Hepatocyte (in vitro differentiated cells): ENCODE measurements around the gene CTNNA1. TPM values are rescaled to one million over a fixed set of nuclear protein-coding genes. Genes with fewer than 3 reads are reported as not detected.

ENCODE experiments used
- DNase-seq: peaks from one replicate; pipeline ENCODE4 v3.0.0-alpha.2; 2016; ENCODE audit warnings: low spot score
- H2AFZ ChIP-seq: fragments of 200-600 bp; sonication (generic); 2 replicates; pipeline ENCODE4 v1.6.0; 2016; ENCODE audit warnings: antibody characterized with exemption, mild to moderate bottlenecking
- H3K27ac ChIP-seq: fragments of 200-600 bp; sonication (generic); 2 replicates; pipeline ENCODE4 v1.5.1; 2016; ENCODE audit warnings: mild to moderate bottlenecking
- H3K27me3 ChIP-seq: fragments of 200-600 bp; sonication (generic); 2 replicates; pipeline ENCODE4 v1.6.1; 2016
- H3K36me3 ChIP-seq: fragments of 200-600 bp; sonication (generic); replicated peaks from 2 replicates; pipeline ENCODE4 v1.5.1; 2016; ENCODE audit warnings: low read depth; ENCODE audit not compliant: insufficient read depth
- H3K4me1 ChIP-seq: fragments of 200-600 bp; sonication (generic); 2 replicates; pipeline ENCODE4 v1.5.1; 2016; ENCODE audit warnings: mild to moderate bottlenecking, moderate library complexity; ENCODE audit not compliant: insufficient read depth
- H3K4me2 ChIP-seq: fragments of 200-600 bp; sonication (generic); 2 replicates; pipeline ENCODE4 v1.6.0; 2016
- H3K4me3 ChIP-seq: fragments of 200-600 bp; sonication (generic); 2 replicates; pipeline ENCODE4 v1.5.1; 2016; ENCODE audit warnings: mild to moderate bottlenecking
- H3K79me2 ChIP-seq: fragments of 200-600 bp; sonication (generic); 2 replicates; pipeline ENCODE4 v1.6.0; 2017; ENCODE audit warnings: mild to moderate bottlenecking
- H3K9me2 ChIP-seq: fragments of 200-600 bp; sonication (generic); replicated peaks from 2 replicates; pipeline ENCODE4 v1.6.0; 2017; ENCODE audit warnings: mild to moderate bottlenecking; ENCODE audit not compliant: insufficient read depth
- H3K9me3 ChIP-seq: fragments of 200-600 bp; sonication (generic); 2 replicates; pipeline ENCODE4 v1.5.1; 2016; ENCODE audit warnings: low read depth, mild to moderate bottlenecking
- H4K20me1 ChIP-seq: fragments of 200-600 bp; sonication (generic); 2 replicates; pipeline ENCODE4 v1.6.0; 2016; ENCODE audit warnings: mild to moderate bottlenecking; ENCODE audit not compliant: insufficient read depth, poor library complexity, severe bottlenecking
- EZH2 ChIP-seq: fragments of 200-600 bp; sonication (generic); IDR thresholded peaks from 2 replicates; pipeline ENCODE4 v1.6.1; 2016; ENCODE audit warnings: antibody characterized with exemption, mild to moderate bottlenecking, borderline replicate concordance
- EZH2phosphoT487 ChIP-seq: fragments of 200-600 bp; sonication (generic); IDR thresholded peaks from one replicate; pipeline ENCODE4 v1.6.1; 2018; ENCODE audit warnings: antibody characterized with exemption, mild to moderate bottlenecking, low read depth, moderate library complexity; ENCODE audit not compliant: unreplicated experiment, severe bottlenecking
- WGBS: methylation state at CpG from one replicate; pipeline ENCODE4 v1.1.6; 2016; ENCODE audit warnings: low lambda C conversion rate; ENCODE audit errors: missing lambda C conversion rate; 5-methylcytosine and 5-hydroxymethylcytosine counted together
- polyA plus RNA-seq: library from polyadenylated mRNA; unstranded; fragments of >200 nt; fragmentation: Nextera tagmentation; extraction: Ambion mirVana; gene quantifications from 2 replicates; pipeline ENCODE4 v1.2.1, GENCODE V29; 2016
- total RNA-seq: library from RNA; depleted of rRNA; stranded (reverse); fragments of >200 nt; gene quantifications from 2 replicates; pipeline ENCODE4 v1.2.3, GENCODE V29; 2014
- TF ChIP-seq, protein P1 (sequence below): fragments of 200-600 bp; sonication (generic); IDR thresholded peaks from 2 replicates; pipeline ENCODE4 v1.5.1; 2016; ENCODE audit warnings: antibody characterized with exemption, mild to moderate bottlenecking; ENCODE audit not compliant: poor library complexity

The CTNNA1 gene
- total and polyA plus RNA-seq, 2 experiments from 2014 or later = 152 to 349 TPM

DNA sequence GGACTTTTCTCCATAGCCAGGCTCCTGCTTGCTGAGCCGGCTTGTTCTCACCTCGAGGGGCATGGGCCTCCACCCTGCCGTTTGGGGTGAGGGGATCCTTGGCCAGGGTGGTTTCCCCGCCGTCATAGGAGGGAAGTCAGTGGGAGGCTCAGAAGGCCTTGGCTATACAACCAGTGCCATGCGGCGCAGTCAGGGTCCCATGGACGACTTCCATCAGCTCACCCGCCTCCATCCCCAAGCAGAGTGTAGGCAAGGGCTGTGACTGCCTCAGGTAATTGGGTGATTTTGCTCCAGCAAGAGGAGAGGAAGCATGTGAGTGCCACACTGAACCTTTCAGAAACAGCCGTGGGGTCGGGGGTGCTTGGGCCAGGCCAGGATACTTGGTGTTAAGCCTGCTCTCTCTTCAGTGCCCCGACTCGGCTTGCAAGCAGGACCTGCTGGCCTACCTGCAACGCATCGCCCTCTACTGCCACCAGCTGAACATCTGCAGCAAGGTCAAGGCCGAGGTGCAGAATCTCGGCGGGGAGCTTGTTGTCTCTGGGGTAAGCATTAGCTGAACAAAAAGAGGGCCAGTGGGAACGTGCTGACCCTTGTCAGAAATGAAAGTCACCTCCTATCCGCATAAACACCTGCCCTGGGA, 179.1 kb downstream of the CTNNA1 start:
- TF ChIP-seq, protein P1, sequence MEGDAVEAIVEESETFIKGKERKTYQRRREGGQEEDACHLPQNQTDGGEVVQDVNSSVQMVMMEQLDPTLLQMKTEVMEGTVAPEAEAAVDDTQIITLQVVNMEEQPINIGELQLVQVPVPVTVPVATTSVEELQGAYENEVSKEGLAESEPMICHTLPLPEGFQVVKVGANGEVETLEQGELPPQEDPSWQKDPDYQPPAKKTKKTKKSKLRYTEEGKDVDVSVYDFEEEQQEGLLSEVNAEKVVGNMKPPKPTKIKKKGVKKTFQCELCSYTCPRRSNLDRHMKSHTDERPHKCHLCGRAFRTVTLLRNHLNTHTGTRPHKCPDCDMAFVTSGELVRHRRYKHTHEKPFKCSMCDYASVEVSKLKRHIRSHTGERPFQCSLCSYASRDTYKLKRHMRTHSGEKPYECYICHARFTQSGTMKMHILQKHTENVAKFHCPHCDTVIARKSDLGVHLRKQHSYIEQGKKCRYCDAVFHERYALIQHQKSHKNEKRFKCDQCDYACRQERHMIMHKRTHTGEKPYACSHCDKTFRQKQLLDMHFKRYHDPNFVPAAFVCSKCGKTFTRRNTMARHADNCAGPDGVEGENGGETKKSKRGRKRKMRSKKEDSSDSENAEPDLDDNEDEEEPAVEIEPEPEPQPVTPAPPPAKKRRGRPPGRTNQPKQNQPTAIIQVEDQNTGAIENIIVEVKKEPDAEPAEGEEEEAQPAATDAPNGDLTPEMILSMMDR = peak; percentile 7
- no peak for TF ChIP-seq EZH2phosphoT487
- no peaks in the 10 kb centered on the region for H3K9me2 ChIP-seq
- H3K27me3 ChIP-seq = no peaks in the 10 kb centered on the region
- H3K4me3 ChIP-seq = no peak overlapping the region
- no peak overlapping the region for H2AFZ ChIP-seq
- no peaks in the 10 kb centered on the region for H3K9me3 ChIP-seq
- H4K20me1 ChIP-seq = peaks cover 11% of the 10 kb centered on the region
- H3K36me3 ChIP-seq = no peaks in the 10 kb centered on the region
- no peak overlapping the region for H3K27ac ChIP-seq
- H3K4me2 ChIP-seq = no peak overlapping the region
- WGBS = 75% methylated on average over 20 of the region's 20 CpGs
- peaks cover 3% of the 10 kb centered on the region for H3K4me1 ChIP-seq
- H3K79me2 ChIP-seq = peaks cover 4% of the 10 kb centered on the region
- DNase-seq = no peak

DNA sequence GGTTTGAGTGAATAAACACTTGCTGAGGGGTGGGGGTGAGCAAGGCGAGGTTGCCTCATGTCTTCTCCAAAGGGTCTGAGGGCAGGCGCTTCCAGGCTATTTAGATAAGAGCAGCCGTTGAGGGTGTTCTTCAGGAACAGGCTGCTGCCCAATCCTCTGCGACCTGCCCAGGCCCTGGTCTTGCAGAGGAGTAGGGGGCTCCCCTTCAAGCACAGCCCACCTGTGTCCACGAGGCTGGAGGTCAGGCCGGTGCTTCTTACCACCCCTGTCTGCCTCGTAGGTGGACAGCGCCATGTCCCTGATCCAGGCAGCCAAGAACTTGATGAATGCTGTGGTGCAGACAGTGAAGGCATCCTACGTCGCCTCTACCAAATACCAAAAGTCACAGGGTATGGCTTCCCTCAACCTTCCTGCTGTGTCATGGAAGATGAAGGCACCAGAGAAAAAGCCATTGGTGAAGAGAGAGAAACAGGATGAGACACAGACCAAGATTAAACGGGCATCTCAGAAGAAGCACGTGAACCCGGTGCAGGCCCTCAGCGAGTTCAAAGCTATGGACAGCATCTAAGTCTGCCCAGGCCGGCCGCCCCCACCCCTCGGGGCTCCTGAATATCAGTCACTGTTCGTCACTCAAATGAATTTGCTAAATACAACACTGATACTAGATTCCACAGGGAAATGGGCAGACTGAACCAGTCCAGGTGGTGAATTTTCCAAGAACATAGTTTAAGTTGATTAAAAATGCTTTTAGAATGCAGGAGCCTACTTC, 180.5 kb downstream of the CTNNA1 start:
- H3K4me1 ChIP-seq = no peaks in the 10 kb centered on the region
- no peak overlapping the region for H2AFZ ChIP-seq
- H4K20me1 ChIP-seq = peaks cover under 1% of the 10 kb centered on the region
- no peaks in the 10 kb centered on the region for H3K9me2 ChIP-seq
- H3K27me3 ChIP-seq = no peaks in the 10 kb centered on the region
- H3K4me3 ChIP-seq = no peak overlapping the region
- no peak overlapping the region for H3K27ac ChIP-seq
- 92% methylated on average over 18 of the region's 18 CpGs for WGBS
- no peaks in the 10 kb centered on the region for H3K79me2 ChIP-seq
- H3K36me3 ChIP-seq = no peaks in the 10 kb centered on the region
- H3K9me3 ChIP-seq = no peaks in the 10 kb centered on the region
- TF ChIP-seq, protein P1 = no peak
- no peak for TF ChIP-seq EZH2
- no peak for TF ChIP-seq EZH2phosphoT487
- no peak for DNase-seq
- no peak overlapping the region for H3K4me2 ChIP-seq

DNA sequence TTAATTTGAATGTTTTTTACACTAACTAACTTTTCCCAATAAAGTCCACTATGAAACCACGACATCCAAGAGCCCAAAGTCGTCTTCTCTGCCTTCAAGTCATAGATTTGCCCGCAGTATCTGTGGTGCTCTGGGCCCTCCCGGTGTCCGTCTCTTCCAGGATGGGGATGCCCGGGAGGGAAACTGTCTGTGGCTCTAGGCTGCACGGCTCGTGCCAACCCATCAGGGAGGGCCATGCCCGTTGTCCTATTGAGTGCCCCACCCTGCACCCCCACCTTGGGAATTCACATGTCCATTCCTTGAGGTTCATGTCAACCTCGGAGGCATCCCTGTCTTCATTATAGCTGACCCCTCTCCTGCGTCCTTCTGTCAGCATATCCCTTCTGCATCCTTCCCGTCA, 181.7 kb downstream of the CTNNA1 start:
- no peak overlapping the region for H3K4me2 ChIP-seq
- no peaks in the 10 kb centered on the region for H3K9me3 ChIP-seq
- WGBS = 94% methylated on average over 12 of the region's 12 CpGs
- no peak overlapping the region for H3K27ac ChIP-seq
- H3K27me3 ChIP-seq = no peaks in the 10 kb centered on the region
- H3K36me3 ChIP-seq = no peaks in the 10 kb centered on the region
- no peak for DNase-seq
- no peak for TF ChIP-seq EZH2
- TF ChIP-seq, protein P1 = no peak
- no peak for TF ChIP-seq EZH2phosphoT487
- H3K4me3 ChIP-seq = no peak overlapping the region
- H3K9me2 ChIP-seq = no peaks in the 10 kb centered on the region
- no peaks in the 10 kb centered on the region for H4K20me1 ChIP-seq
- no peak overlapping the region for H2AFZ ChIP-seq
- H3K79me2 ChIP-seq = no peaks in the 10 kb centered on the region
- H3K4me1 ChIP-seq = no peaks in the 10 kb centered on the region
